ENCODE results near the gene DUSP1. TPM values are rescaled to one million over a fixed set of nuclear protein-coding genes. Genes with fewer than 3 reads are reported as not detected.

DUSP1 gene
- total and polyA plus RNA-seq, 9 of the 15 experiments (the other 6 are each of a cell fraction or from before 2014, with no cell fraction given): 2.1 to 14.2 (median 8.5) TPM

DNA sequence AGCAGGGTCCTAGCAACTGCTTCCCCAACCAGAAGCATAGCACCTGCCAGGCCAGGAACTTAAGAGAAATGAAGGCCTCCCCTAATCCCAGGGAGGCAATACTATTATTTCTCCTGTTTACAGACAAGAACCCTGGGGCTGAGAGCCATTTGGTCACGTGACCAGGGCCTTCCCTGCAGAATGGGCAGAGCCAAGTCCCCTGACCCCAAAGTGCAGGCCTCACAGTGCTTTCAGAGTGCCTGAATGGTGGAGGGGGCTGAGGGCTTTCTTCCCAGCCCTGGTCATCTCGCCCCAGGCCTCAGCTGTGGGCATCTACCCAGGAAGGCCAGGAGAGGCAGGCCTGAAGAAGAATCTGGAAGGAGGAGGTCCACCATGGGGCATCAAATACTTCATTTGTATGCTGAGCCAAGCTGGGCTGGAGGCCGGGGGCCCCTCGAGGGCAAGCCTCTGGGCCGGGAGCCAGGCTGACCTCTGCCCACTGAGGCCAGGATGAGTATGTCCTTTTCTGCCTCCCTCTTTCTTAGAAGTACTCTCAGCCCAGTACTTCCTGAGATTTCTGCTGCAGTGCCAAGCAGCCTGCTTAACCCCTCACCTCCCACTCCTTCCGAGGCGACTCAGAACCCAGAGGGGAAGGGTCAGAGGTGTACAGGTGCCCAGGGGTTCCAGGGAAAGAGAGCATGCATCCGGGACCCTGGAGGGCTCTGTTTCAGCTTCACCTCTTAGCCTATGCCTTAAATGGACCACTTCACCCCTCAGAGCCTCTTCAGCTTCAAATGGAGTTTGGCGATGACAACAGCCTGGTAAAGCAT, 18.9 kb upstream of the DUSP1 start (continued):
- TF ChIP-seq ZNF592 (IDR thresholded peaks at IDR 0.05) (peak; percentile 38; the same call in 1 of the 2 replicates), BRD4 (IDR thresholded peaks at IDR 0.05) (no peak), NCOR1 (IDR thresholded peaks at IDR 0.05) (no peak), TFE3 (CRISPR knock-in tag; IDR thresholded peaks at IDR 0.05) (peak; percentile 98), ZNF263 (CRISPR knock-in tag; IDR thresholded peaks at IDR 0.05; ENCODE audit: borderline replicate concordance) (no peak), ARID3A (IDR thresholded peaks at IDR 0.05; ENCODE audit: borderline replicate concordance, low read depth, low read length) (no peak), GMEB1 (CRISPR knock-in tag; IDR thresholded peaks at IDR 0.05) (no peak), ZNF449 (CRISPR knock-in tag; IDR thresholded peaks at IDR 0.05) (0 out of 2 replicates have a peak, but pooled peaks have one; percentile 4), ZNF766 (CRISPR knock-in tag; conservative IDR thresholded peaks at IDR 0.05) (peak; percentile 88)
- TF ChIP-seq, protein P1, sequence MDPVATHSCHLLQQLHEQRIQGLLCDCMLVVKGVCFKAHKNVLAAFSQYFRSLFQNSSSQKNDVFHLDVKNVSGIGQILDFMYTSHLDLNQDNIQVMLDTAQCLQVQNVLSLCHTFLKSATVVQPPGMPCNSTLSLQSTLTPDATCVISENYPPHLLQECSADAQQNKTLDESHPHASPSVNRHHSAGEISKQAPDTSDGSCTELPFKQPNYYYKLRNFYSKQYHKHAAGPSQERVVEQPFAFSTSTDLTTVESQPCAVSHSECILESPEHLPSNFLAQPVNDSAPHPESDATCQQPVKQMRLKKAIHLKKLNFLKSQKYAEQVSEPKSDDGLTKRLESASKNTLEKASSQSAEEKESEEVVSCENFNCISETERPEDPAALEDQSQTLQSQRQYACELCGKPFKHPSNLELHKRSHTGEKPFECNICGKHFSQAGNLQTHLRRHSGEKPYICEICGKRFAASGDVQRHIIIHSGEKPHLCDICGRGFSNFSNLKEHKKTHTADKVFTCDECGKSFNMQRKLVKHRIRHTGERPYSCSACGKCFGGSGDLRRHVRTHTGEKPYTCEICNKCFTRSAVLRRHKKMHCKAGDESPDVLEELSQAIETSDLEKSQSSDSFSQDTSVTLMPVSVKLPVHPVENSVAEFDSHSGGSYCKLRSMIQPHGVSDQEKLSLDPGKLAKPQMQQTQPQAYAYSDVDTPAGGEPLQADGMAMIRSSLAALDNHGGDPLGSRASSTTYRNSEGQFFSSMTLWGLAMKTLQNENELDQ (CRISPR knock-in tag; IDR thresholded peaks at IDR 0.05; ENCODE audit: borderline replicate concordance): no peak
- TF ChIP-seq, protein P2, sequence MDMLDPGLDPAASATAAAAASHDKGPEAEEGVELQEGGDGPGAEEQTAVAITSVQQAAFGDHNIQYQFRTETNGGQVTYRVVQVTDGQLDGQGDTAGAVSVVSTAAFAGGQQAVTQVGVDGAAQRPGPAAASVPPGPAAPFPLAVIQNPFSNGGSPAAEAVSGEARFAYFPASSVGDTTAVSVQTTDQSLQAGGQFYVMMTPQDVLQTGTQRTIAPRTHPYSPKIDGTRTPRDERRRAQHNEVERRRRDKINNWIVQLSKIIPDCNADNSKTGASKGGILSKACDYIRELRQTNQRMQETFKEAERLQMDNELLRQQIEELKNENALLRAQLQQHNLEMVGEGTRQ (CRISPR knock-in tag; IDR thresholded peaks at IDR 0.05): peak; percentile 88
